Breast epithelium (tissue), 3 donors: ENCODE results near the gene CSNK1G1.

ENCODE experiments used
- POLR2A ChIP-seq: fragments of 450-650 bp; IDR thresholded peaks from one replicate; pipeline ENCODE4 v1.6.1; 2016; ENCODE audit warnings: antibody characterized with exemption, mild to moderate bottlenecking, moderate library complexity
- POLR2AphosphoS5 ChIP-seq, 3 donors: sonication (generic); formaldehyde crosslinking; IDR thresholded peaks; one replicate each; pipeline ENCODE4 v1.6.1; 2017; ENCODE audit warnings: antibody characterized with exemption in 3 of 3
- TF ChIP-seq, protein P1 (sequence below), 3 donors: fragments of 450-650 bp; IDR thresholded peaks; one replicate each; pipeline ENCODE4 v1.5.1; 2016 to 2017; ENCODE audit warnings: antibody characterized with exemption in 3 of 3, mild to moderate bottlenecking in 3 of 3, moderate library complexity in 3 of 3

- TF ChIP-seq, protein P1, sequence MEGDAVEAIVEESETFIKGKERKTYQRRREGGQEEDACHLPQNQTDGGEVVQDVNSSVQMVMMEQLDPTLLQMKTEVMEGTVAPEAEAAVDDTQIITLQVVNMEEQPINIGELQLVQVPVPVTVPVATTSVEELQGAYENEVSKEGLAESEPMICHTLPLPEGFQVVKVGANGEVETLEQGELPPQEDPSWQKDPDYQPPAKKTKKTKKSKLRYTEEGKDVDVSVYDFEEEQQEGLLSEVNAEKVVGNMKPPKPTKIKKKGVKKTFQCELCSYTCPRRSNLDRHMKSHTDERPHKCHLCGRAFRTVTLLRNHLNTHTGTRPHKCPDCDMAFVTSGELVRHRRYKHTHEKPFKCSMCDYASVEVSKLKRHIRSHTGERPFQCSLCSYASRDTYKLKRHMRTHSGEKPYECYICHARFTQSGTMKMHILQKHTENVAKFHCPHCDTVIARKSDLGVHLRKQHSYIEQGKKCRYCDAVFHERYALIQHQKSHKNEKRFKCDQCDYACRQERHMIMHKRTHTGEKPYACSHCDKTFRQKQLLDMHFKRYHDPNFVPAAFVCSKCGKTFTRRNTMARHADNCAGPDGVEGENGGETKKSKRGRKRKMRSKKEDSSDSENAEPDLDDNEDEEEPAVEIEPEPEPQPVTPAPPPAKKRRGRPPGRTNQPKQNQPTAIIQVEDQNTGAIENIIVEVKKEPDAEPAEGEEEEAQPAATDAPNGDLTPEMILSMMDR (IDR thresholded peaks at IDR 0.05): no peak
- no peak for TF ChIP-seq POLR2AphosphoS5 (IDR thresholded peaks at IDR 0.05)
- TF ChIP-seq POLR2A: no peak
Measured at GRCh38 chr15:64337761-64338160, 18.2 kb downstream of the CSNK1G1 start.
